Pons (tissue), 1 donor: ENCODE data around the gene LRP6.
"Not testable (repeated sequence)": the region's sequence is repeated elsewhere in the genome, so short reads cannot be mapped to it uniquely, and the experiment has no call there.

Experiments
- DNase-seq: peaks from one replicate; pipeline ENCODE4 v3.0.0-alpha.2; 2016; ENCODE audit warnings: low spot score

Gene LRP6

GRCh38 chr12:12180575-12180974 is 86.3 kb downstream of the LRP6 start:
- no peak for DNase-seq

GRCh38 chr12:12180136-12180535 is 86.7 kb downstream of the LRP6 start:
- DNase-seq, result no peak

GRCh38 chr12:12178559-12178958 is 88.3 kb downstream of the LRP6 start:
- DNase-seq, result no peak

GRCh38 chr12:12176402-12176801 is 90.4 kb downstream of the LRP6 start:
- no peak for DNase-seq

GRCh38 chr12:12171991-12172511 is 94.8 kb downstream of the LRP6 start:
- no peak for DNase-seq

GRCh38 chr12:12167847-12168246 is 99.0 kb downstream of the LRP6 start:
- no peak for DNase-seq

- DNase-seq, result no peak
These were observed 100.1 kb downstream of the LRP6 start for GRCh38 chr12:12166751-12167150.

- no peak for DNase-seq
These were observed 106.9 kb downstream of the LRP6 start for GRCh38 chr12:12159988-12160387.

- DNase-seq, result no peak
These were observed 108.0 kb downstream of the LRP6 start for GRCh38 chr12:12158858-12159257.

- DNase-seq, result no peak
These were observed 109.4 kb downstream of the LRP6 start for GRCh38 chr12:12157424-12157823.

GRCh38 chr12:12156828-12157227 is 110.0 kb downstream of the LRP6 start:
- DNase-seq, result no peak

GRCh38 chr12:12156116-12156515 is 110.7 kb downstream of the LRP6 start:
- DNase-seq, result no peak

- no peak for DNase-seq
These were observed 113.2 kb downstream of the LRP6 start for GRCh38 chr12:12153596-12153995.

GRCh38 chr12:12147111-12147510 is 119.7 kb downstream of the LRP6 start:
- no peak for DNase-seq

- not testable (repeated sequence) for DNase-seq
These were observed 122.3 kb downstream of the LRP6 start for GRCh38 chr12:12144531-12144930.

GRCh38 chr12:12141000-12141399 is 125.8 kb downstream of the LRP6 start:
- no peak for DNase-seq

GRCh38 chr12:12138203-12139154 is 128.4 kb downstream of the LRP6 start:
- no peak for DNase-seq

GRCh38 chr12:12133785-12134184 is 133.1 kb downstream of the LRP6 start:
- no peak for DNase-seq

- no peak for DNase-seq
These were observed 133.6 kb downstream of the LRP6 start for GRCh38 chr12:12133259-12133658.

- no peak for DNase-seq
These were observed 138.2 kb downstream of the LRP6 start for GRCh38 chr12:12128670-12129069.

GRCh38 chr12:12127304-12127703 is 139.5 kb downstream of the LRP6 start:
- DNase-seq, result no peak

GRCh38 chr12:12126551-12126950 is 140.3 kb downstream of the LRP6 start:
- no peak for DNase-seq

- no peak for DNase-seq
These were observed 143.7 kb downstream of the LRP6 start for GRCh38 chr12:12123036-12123604.
